Duodenal mucosa (tissue), 2 donors: ENCODE measurements around the gene FER1L5.

Experiments used
- H3K27ac ChIP-seq: one replicate; pipeline ENCODE4 v1.7.0; 2013; ENCODE audit warnings: low read depth, low read length
- H3K27me3 ChIP-seq, 2 donors: one replicate each; pipeline ENCODE4 v1.7.0; 2013; ENCODE audit warnings: low read length in 2 of 2, control low read depth in 1 of 2; ENCODE audit not compliant: insufficient read depth in 2 of 2, control insufficient read depth in 1 of 2
- H3K36me3 ChIP-seq, 2 donors: one replicate each; pipeline ENCODE4 v1.7.0; 2013; ENCODE audit warnings: low read length in 2 of 2, control low read depth in 1 of 2; ENCODE audit not compliant: insufficient read depth in 2 of 2, control insufficient read depth in 1 of 2
- H3K4me1 ChIP-seq, 2 donors: one replicate each; pipeline ENCODE4 v1.7.0; 2013; ENCODE audit warnings: low read length in 2 of 2, control low read depth in 1 of 2; ENCODE audit not compliant: insufficient read depth in 2 of 2, control insufficient read depth in 1 of 2
- H3K4me3 ChIP-seq, 2 donors: one replicate each; pipeline ENCODE4 v1.7.0; 2013; ENCODE audit warnings: low read length in 2 of 2, low read depth in 1 of 2
- H3K9ac ChIP-seq, 2 donors: one replicate each; pipeline ENCODE4 v1.7.0; 2013; ENCODE audit warnings: low read length in 2 of 2, low read depth in 1 of 2
- H3K9me3 ChIP-seq, 2 donors: one replicate each; pipeline ENCODE4 v1.7.0; 2013; ENCODE audit warnings: low read length in 2 of 2, control low read depth in 1 of 2; ENCODE audit not compliant: control insufficient read depth in 1 of 2

FER1L5 gene

GRCh38 chr2:96669539-96670215, 27.1 kb downstream of the FER1L5 start:
- Histone ChIP-seq H3K27ac (no peak overlapping the region), H3K9me3 (no peaks in the 10 kb centered on the region), H3K4me3 (no peak overlapping the region), H3K4me1 (no peaks in the 10 kb centered on the region), H3K36me3 (no peaks in the 10 kb centered on the region), H3K27me3 (no peaks in the 10 kb centered on the region), H3K9ac (no peak overlapping the region)

- Histone ChIP-seq H3K36me3 (no peaks in the 10 kb centered on the region), H3K9ac (no peak overlapping the region), H3K9me3 (no peaks in the 10 kb centered on the region), H3K27ac (no peak overlapping the region), H3K27me3 (no peaks in the 10 kb centered on the region), H3K4me1 (peaks cover 4 to 6% of the 10 kb centered on the region in 2 donors), H3K4me3 (no peak overlapping the region)
Observed at GRCh38 chr2:96679848-96680247, 37.3 kb downstream of the FER1L5 start.

GRCh38 chr2:96680561-96681141, 38.1 kb downstream of the FER1L5 start:
- no peak overlapping the region for H3K4me3 ChIP-seq
- no peaks in the 10 kb centered on the region for H3K36me3 ChIP-seq
- peaks cover 6% of the 10 kb centered on the region in 2 donors for H3K4me1 ChIP-seq
- H3K27ac ChIP-seq = no peak overlapping the region
- H3K9ac ChIP-seq = no peak overlapping the region
- H3K9me3 ChIP-seq = no peaks in the 10 kb centered on the region
- H3K27me3 ChIP-seq = no peaks in the 10 kb centered on the region

GRCh38 chr2:96681540-96681939, 39.0 kb downstream of the FER1L5 start:
- no peak overlapping the region for H3K4me3 ChIP-seq
- H3K9me3 ChIP-seq = no peaks in the 10 kb centered on the region
- H3K9ac ChIP-seq = no peak overlapping the region
- peaks cover 9 to 10% of the 10 kb centered on the region in 2 donors for H3K4me1 ChIP-seq
- H3K36me3 ChIP-seq = no peaks in the 10 kb centered on the region
- H3K27ac ChIP-seq = no peak overlapping the region
- no peaks in the 10 kb centered on the region for H3K27me3 ChIP-seq

GRCh38 chr2:96683307-96683706, 40.7 kb downstream of the FER1L5 start:
- Histone ChIP-seq H3K36me3 (no peaks in the 10 kb centered on the region), H3K4me3 (no peak overlapping the region), H3K9me3 (no peaks in the 10 kb centered on the region), H3K27me3 (no peaks in the 10 kb centered on the region), H3K27ac (no peak overlapping the region), H3K9ac (no peak overlapping the region), H3K4me1 (peaks cover 9 to 10% of the 10 kb centered on the region in 2 donors)

GRCh38 chr2:96683972-96684820, 41.6 kb downstream of the FER1L5 start:
- Histone ChIP-seq H3K4me1 (peaks cover 9 to 10% of the 10 kb centered on the region in 2 donors), H3K9me3 (no peaks in the 10 kb centered on the region), H3K27ac (no peak overlapping the region), H3K27me3 (no peaks in the 10 kb centered on the region), H3K4me3 (no peak overlapping the region), H3K9ac (no peak overlapping the region), H3K36me3 (no peaks in the 10 kb centered on the region)

- H3K9ac ChIP-seq = no peak overlapping the region
- no peak overlapping the region for H3K4me3 ChIP-seq
- no peaks in the 10 kb centered on the region for H3K27me3 ChIP-seq
- no peaks in the 10 kb centered on the region for H3K36me3 ChIP-seq
- no peak overlapping the region for H3K27ac ChIP-seq
- H3K4me1 ChIP-seq = peaks cover 9 to 10% of the 10 kb centered on the region in 2 donors
- H3K9me3 ChIP-seq = no peaks in the 10 kb centered on the region
Observed at GRCh38 chr2:96684883-96685576, 42.5 kb downstream of the FER1L5 start.

GRCh38 chr2:96685577-96686459, 43.3 kb downstream of the FER1L5 start:
- Histone ChIP-seq H3K36me3 (no peaks in the 10 kb centered on the region), H3K9me3 (no peaks in the 10 kb centered on the region), H3K9ac (no peak overlapping the region), H3K27ac (no peak overlapping the region), H3K27me3 (no peaks in the 10 kb centered on the region), H3K4me3 (no peak overlapping the region), H3K4me1 (peaks cover 9 to 10% of the 10 kb centered on the region in 2 donors)

- Histone ChIP-seq H3K36me3 (no peaks in the 10 kb centered on the region), H3K27ac (no peak overlapping the region), H3K9me3 (no peaks in the 10 kb centered on the region), H3K4me1 (peaks cover 9 to 10% of the 10 kb centered on the region in 2 donors), H3K9ac (no peak overlapping the region), H3K27me3 (no peaks in the 10 kb centered on the region), H3K4me3 (no peak overlapping the region)
Observed at GRCh38 chr2:96687266-96687665, 44.7 kb downstream of the FER1L5 start.
